GM12878 (cell line): ENCODE measurements around the gene NCBP2. TPM values are rescaled to one million over a fixed set of nuclear protein-coding genes. Genes with fewer than 3 reads are reported as not detected.

ENCODE experiments used
- EED ChIP-seq: sonication (generic); IDR thresholded peaks from 2 replicates; pipeline ENCODE4 v1.6.1; 2016; ENCODE audit warnings: antibody characterized with exemption, low read depth
- ESRRA ChIP-seq: IDR thresholded peaks from 2 replicates; pipeline ENCODE4 v1.6.1; 2012; ENCODE audit warnings: mild to moderate bottlenecking, low read length, improper control_type of control experiment
- MAX ChIP-seq: IDR thresholded peaks from 2 replicates; pipeline ENCODE4 v1.6.1; 2012; ENCODE audit warnings: low read depth, low read length, improper control_type of control experiment
- POLR2A ChIP-seq: IDR thresholded peaks from 2 replicates; pipeline ENCODE4 v1.6.1; 2011; ENCODE audit warnings: low read depth, mild to moderate bottlenecking, low read length
- SMAD5 ChIP-seq: IDR thresholded peaks from 2 replicates; pipeline ENCODE4 v1.6.1; 2016; ENCODE audit warnings: antibody characterized with exemption, low read depth
- SMC3 ChIP-seq: IDR thresholded peaks from 2 replicates; pipeline ENCODE4 v1.6.1; 2011; ENCODE audit warnings: low read length, improper control_type of control experiment, borderline replicate concordance
- STAT1 ChIP-seq: fragments of 450-650 bp; conservative IDR thresholded peaks from 2 replicates; pipeline ENCODE4 v1.6.1; 2014; ENCODE audit warnings: antibody characterized with exemption, mild to moderate bottlenecking
- STAT3 ChIP-seq: IDR thresholded peaks from 2 replicates; pipeline ENCODE4 v1.6.1; 2011; ENCODE audit warnings: low read depth, low read length, improper control_type of control experiment
- TARDBP ChIP-seq: IDR thresholded peaks from 2 replicates; pipeline ENCODE4 v1.6.1; 2016; ENCODE audit warnings: borderline replicate concordance
- ZNF274 ChIP-seq: IDR thresholded peaks from one replicate; pipeline ENCODE4 v1.8.0; 2011; ENCODE audit not compliant: insufficient read length, insufficient read depth
- polyA plus RNA-seq, 11 experiments: library from polyadenylated mRNA; depleted of rRNA in 4 of 11; unstranded in 6 of 11; stranded (reverse) in 5 of 11; fragments of >200 nt; fragmentation: Nextera tagmentation in 4 of 11; fragmentation: Illumina TruSeq in 1 of 11; extraction: Ambion mirVana in 4 of 11; extraction: Trizol in 1 of 11; gene quantifications; 1 replicate in 1 of 11; 2 replicates in 10 of 11; pipeline versions ENCODE4 v1.2.1 to v1.2.3, GENCODE V29; 2011 to 2016; ENCODE audit warnings: inconsistent platforms in 2 of 11, missing spikeins in 2 of 11, low read depth in 1 of 11
- total RNA-seq, 4 experiments: library from RNA; depleted of rRNA in 3 of 4; stranded (reverse); fragments of >200 nt in 3 of 4; fragmentation: Illumina TruSeq in 1 of 4; extraction: Trizol in 1 of 4; gene quantifications; 2 replicates each; pipeline versions ENCODE4 v1.2.1 to v1.2.3, GENCODE V29; 2013 to 2021
- TF ChIP-seq, protein P1 (sequence below): fragments of 450-650 bp; IDR thresholded peaks from 2 replicates; pipeline ENCODE4 v1.6.1; 2017; ENCODE audit warnings: borderline replicate concordance
- TF ChIP-seq, protein P2 (sequence below): IDR thresholded peaks from 2 replicates; pipeline ENCODE4 v1.6.1; 2012; ENCODE audit warnings: low read length, inconsistent platforms
- TF ChIP-seq, protein P3 (sequence below): fragments of 450-650 bp; formaldehyde crosslinking; IDR thresholded peaks from 2 replicates; pipeline ENCODE4 v1.4.0; 2020; ENCODE audit warnings: mild to moderate bottlenecking, moderate library complexity

NCBP2 gene
- total and polyA plus RNA-seq, 10 of the 15 experiments (the other 5 are each of a cell fraction or from before 2014, with no cell fraction given): 59.6 to 136 (median 96.4) TPM

GRCh38 chr3:196974661-196975060 lies 32.3 kb upstream of the NCBP2 start (continued):
- TF ChIP-seq, protein P1, sequence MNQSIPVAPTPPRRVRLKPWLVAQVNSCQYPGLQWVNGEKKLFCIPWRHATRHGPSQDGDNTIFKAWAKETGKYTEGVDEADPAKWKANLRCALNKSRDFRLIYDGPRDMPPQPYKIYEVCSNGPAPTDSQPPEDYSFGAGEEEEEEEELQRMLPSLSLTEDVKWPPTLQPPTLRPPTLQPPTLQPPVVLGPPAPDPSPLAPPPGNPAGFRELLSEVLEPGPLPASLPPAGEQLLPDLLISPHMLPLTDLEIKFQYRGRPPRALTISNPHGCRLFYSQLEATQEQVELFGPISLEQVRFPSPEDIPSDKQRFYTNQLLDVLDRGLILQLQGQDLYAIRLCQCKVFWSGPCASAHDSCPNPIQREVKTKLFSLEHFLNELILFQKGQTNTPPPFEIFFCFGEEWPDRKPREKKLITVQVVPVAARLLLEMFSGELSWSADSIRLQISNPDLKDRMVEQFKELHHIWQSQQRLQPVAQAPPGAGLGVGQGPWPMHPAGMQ: no peak
- TF ChIP-seq, protein P2, sequence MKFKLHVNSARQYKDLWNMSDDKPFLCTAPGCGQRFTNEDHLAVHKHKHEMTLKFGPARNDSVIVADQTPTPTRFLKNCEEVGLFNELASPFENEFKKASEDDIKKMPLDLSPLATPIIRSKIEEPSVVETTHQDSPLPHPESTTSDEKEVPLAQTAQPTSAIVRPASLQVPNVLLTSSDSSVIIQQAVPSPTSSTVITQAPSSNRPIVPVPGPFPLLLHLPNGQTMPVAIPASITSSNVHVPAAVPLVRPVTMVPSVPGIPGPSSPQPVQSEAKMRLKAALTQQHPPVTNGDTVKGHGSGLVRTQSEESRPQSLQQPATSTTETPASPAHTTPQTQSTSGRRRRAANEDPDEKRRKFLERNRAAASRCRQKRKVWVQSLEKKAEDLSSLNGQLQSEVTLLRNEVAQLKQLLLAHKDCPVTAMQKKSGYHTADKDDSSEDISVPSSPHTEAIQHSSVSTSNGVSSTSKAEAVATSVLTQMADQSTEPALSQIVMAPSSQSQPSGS: no peak
- TF ChIP-seq, protein P3, sequence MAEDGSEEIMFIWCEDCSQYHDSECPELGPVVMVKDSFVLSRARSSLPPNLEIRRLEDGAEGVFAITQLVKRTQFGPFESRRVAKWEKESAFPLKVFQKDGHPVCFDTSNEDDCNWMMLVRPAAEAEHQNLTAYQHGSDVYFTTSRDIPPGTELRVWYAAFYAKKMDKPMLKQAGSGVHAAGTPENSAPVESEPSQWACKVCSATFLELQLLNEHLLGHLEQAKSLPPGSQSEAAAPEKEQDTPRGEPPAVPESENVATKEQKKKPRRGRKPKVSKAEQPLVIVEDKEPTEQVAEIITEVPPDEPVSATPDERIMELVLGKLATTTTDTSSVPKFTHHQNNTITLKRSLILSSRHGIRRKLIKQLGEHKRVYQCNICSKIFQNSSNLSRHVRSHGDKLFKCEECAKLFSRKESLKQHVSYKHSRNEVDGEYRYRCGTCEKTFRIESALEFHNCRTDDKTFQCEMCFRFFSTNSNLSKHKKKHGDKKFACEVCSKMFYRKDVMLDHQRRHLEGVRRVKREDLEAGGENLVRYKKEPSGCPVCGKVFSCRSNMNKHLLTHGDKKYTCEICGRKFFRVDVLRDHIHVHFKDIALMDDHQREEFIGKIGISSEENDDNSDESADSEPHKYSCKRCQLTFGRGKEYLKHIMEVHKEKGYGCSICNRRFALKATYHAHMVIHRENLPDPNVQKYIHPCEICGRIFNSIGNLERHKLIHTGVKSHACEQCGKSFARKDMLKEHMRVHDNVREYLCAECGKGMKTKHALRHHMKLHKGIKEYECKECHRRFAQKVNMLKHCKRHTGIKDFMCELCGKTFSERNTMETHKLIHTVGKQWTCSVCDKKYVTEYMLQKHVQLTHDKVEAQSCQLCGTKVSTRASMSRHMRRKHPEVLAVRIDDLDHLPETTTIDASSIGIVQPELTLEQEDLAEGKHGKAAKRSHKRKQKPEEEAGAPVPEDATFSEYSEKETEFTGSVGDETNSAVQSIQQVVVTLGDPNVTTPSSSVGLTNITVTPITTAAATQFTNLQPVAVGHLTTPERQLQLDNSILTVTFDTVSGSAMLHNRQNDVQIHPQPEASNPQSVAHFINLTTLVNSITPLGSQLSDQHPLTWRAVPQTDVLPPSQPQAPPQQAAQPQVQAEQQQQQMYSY (CRISPR knock-in tag): no peak
- TF ChIP-seq SMC3: no peak
- no peak for TF ChIP-seq EED
- TF ChIP-seq ESRRA: no peak
- no peak for TF ChIP-seq STAT1
- no peak for TF ChIP-seq ZNF274
- no peak for TF ChIP-seq SMAD5
- TF ChIP-seq POLR2A: no peak
- TF ChIP-seq TARDBP: no peak
- TF ChIP-seq STAT3: no peak
- TF ChIP-seq MAX: no peak
